T-cell (primary cell): Measurements from ENCODE around the gene DHRS9. TPM values are rescaled to one million over a fixed set of nuclear protein-coding genes. Genes with fewer than 3 reads are reported as not detected.

Source experiments
- ATAC-seq, 4 experiments: fragments of 200-7000 bp in 3 of 4; fragments of 150-1000 bp in 1 of 4; cut with Tn5 transposase; replicated peaks in 1 of 4; 1 replicate in 3 of 4; 2 replicates in 1 of 4; pipeline ENCODE4 v1.10.0; 2021; ENCODE audit warnings: moderate library complexity in 3 of 4, mild to moderate bottlenecking in 2 of 4, moderate number of reproducible peaks in 1 of 4
- CTCF ChIA-PET, 2 donors: fragments of 300-600 bp; sonication (Branson Sonifier 250); formaldehyde crosslinking; loops; one replicate each; lab custom pipeline; 2022; ENCODE audit warnings: antibody characterized with exemption in 2 of 2; lab: Charles Lee
- POLR2A ChIA-PET, 2 donors: fragments of 300-600 bp; sonication (Branson Sonifier 250); formaldehyde crosslinking; loops; one replicate each; lab custom pipeline; 2022; ENCODE audit warnings: antibody characterized with exemption in 2 of 2; lab: Charles Lee
- DNase-seq, 35 experiments: peaks; one replicate each; pipeline versions ENCODE4 v3.0.0 to v3.0.0-alpha.2; 2013 to 2023
- H3K27ac ChIP-seq: one replicate; pipeline ENCODE4 v1.5.1; 2013; ENCODE audit warnings: low read length
- H3K27me3 ChIP-seq, 2 experiments: replicated peaks in 1 of 2; 1 replicate in 1 of 2; 2 replicates in 1 of 2; pipeline versions ENCODE4 v1.6.1 to v1.7.0; 2013; ENCODE audit warnings: low read length in 1 of 2, mixed read lengths in 1 of 2; ENCODE audit not compliant: control insufficient read depth in 2 of 2, insufficient read depth in 2 of 2; ENCODE audit errors: extremely low read depth in 1 of 2
- H3K36me3 ChIP-seq, 2 donors: 1 replicate in 1 of 2; 2 replicates in 1 of 2; pipeline versions ENCODE4 v1.6.1 to v1.7.0; 2013; ENCODE audit warnings: low read length in 1 of 2; ENCODE audit not compliant: control insufficient read depth in 2 of 2, insufficient read depth in 1 of 2; ENCODE audit errors: extremely low read depth in 1 of 2
- H3K4me1 ChIP-seq, 2 experiments: 1 replicate in 1 of 2; 2 replicates in 1 of 2; pipeline versions ENCODE4 v1.6.1 to v1.7.0; 2013; ENCODE audit warnings: low read length in 2 of 2, mixed read lengths in 1 of 2; ENCODE audit not compliant: insufficient read depth in 2 of 2, control insufficient read depth in 1 of 2; ENCODE audit errors: extremely low read depth in 1 of 2
- H3K4me3 ChIP-seq, 2 donors: 1 replicate in 1 of 2; 2 replicates in 1 of 2; pipeline versions ENCODE4 v1.5.1 to v1.7.0; 2013; ENCODE audit warnings: mild to moderate bottlenecking in 2 of 2, low read length in 1 of 2, moderate library complexity in 1 of 2; ENCODE audit not compliant: control insufficient read depth in 1 of 2; ENCODE audit errors: extremely low read depth in 1 of 2
- H3K9me3 ChIP-seq: 2 replicates; pipeline ENCODE4 v1.7.0; 2013
- H3K27ac Mint-ChIP-seq, 2 donors: one replicate each; pipeline ENCODE4 v1.8.0; 2020 to 2021; ENCODE audit warnings: mild to moderate bottlenecking in 2 of 2, mixed read lengths in 2 of 2
- H3K27me3 Mint-ChIP-seq, 2 donors: one replicate each; pipeline ENCODE4 v1.8.0; 2021 to 2022; ENCODE audit warnings: mixed read lengths in 2 of 2
- H3K36me3 Mint-ChIP-seq: one replicate; pipeline ENCODE4 v1.8.0; 2021; ENCODE audit warnings: mixed read lengths
- H3K4me1 Mint-ChIP-seq, 3 donors: one replicate each; pipeline ENCODE4 v1.8.0; 2020 to 2022; ENCODE audit warnings: mixed read lengths in 3 of 3, mild to moderate bottlenecking in 1 of 3
- H3K4me3 Mint-ChIP-seq, 3 donors: one replicate each; pipeline ENCODE4 v1.8.0; 2020 to 2022; ENCODE audit warnings: mild to moderate bottlenecking in 3 of 3, mixed read lengths in 3 of 3, moderate library complexity in 3 of 3
- H3K9me3 Mint-ChIP-seq, 3 donors: one replicate each; pipeline ENCODE4 v1.8.0; 2020 to 2022; ENCODE audit warnings: mixed read lengths in 3 of 3
- WGBS: methylation state at CpG from one replicate; pipeline ENCODE4 v1.1.5; 2013; ENCODE audit warnings: missing lambda C conversion rate; ENCODE audit not compliant: insufficient coverage; 5-methylcytosine and 5-hydroxymethylcytosine counted together
- total RNA-seq, 35 experiments: library from RNA in 6 of 35; stranded (reverse) in 6 of 35; fragments of 120-200 nt in 1 of 35; gene quantifications; one replicate each; pipeline versions ENCODE4 v1.2.1 to v1.2.4 and lab custom pipeline; 2013 to 2026

The DHRS9 gene
- total RNA-seq, 5 donors from 2014 or later (not counting 1 experiment from before 2014, with no cell fraction given), result not detected

GRCh38 chr2:169080250-169081069, 11.1 kb downstream of the DHRS9 start:
- H3K36me3 ChIP-seq, result no peaks in the 10 kb centered on the region
- DNase-seq (peak in 1 of 35 experiments; percentile 18), ATAC-seq (no peak)
- WGBS, result no CpG with 5 or more reads among the region's 2 CpGs
- Mint-ChIP-seq H3K27me3 (no peaks in the 10 kb centered on the region), H3K4me1 (no peaks in the 10 kb centered on the region), H3K27ac (no peak overlapping the region), H3K4me3 (no peak overlapping the region), H3K9me3 (no peaks in the 10 kb centered on the region), H3K36me3 (no peaks in the 10 kb centered on the region)
- POLR2A ChIA-PET, result no interaction called here
- H3K27me3 ChIP-seq, result no peaks in the 10 kb centered on the region
- H3K9me3 ChIP-seq, result no peaks in the 10 kb centered on the region
- H3K4me3 ChIP-seq, result no peak overlapping the region
- no peaks in the 10 kb centered on the region for H3K4me1 ChIP-seq
- CTCF ChIA-PET, result no interaction called here
- H3K27ac ChIP-seq, result no peak overlapping the region

GRCh38 chr2:169081551-169081950, 12.2 kb downstream of the DHRS9 start:
- Histone ChIP-seq H3K4me3 (no peak overlapping the region), H3K9me3 (no peaks in the 10 kb centered on the region), H3K27ac (no peak overlapping the region), H3K27me3 (no peaks in the 10 kb centered on the region), H3K4me1 (no peaks in the 10 kb centered on the region), H3K36me3 (no peaks in the 10 kb centered on the region)
- CTCF ChIA-PET, result no interaction called here
- DNase-seq (no peak), ATAC-seq (no peak)
- POLR2A ChIA-PET, result no interaction called here
- Mint-ChIP-seq H3K27me3 (peaks cover 0 to 2% of the 10 kb centered on the region in 2 donors), H3K36me3 (peaks cover 3% of the 10 kb centered on the region), H3K27ac (no peak overlapping the region), H3K4me1 (no peaks in the 10 kb centered on the region), H3K9me3 (no peaks in the 10 kb centered on the region), H3K4me3 (no peak overlapping the region)
- 98% methylated on average over 5 of the region's 5 CpGs for whole genome bisulfite sequencing

DNA sequence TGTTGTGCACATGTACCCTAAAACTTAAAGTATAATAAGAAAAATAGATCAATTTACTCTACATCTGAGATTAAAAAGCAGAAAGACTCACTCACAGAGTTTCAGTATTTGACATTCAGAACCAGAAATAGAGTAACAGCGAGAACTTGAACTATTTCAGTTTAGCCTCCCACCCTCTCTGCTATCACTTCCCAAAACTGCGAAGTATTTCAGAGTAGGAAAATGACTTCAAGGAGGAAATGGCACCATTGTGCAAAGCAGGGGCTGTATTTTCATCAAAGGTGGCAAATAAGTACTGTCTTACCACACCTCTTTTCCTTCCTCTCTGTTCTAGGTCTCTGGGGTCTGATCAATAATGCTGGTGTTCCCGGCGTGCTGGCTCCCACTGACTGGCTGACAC, 13.6 kb downstream of the DHRS9 start:
- CTCF ChIA-PET, result no interaction called here
- WGBS, result 70% methylated on average over 2 of the region's 4 CpGs
- peaks cover 0 to 2% of the 10 kb centered on the region in 2 donors for H3K27me3 Mint-ChIP-seq

DNA sequence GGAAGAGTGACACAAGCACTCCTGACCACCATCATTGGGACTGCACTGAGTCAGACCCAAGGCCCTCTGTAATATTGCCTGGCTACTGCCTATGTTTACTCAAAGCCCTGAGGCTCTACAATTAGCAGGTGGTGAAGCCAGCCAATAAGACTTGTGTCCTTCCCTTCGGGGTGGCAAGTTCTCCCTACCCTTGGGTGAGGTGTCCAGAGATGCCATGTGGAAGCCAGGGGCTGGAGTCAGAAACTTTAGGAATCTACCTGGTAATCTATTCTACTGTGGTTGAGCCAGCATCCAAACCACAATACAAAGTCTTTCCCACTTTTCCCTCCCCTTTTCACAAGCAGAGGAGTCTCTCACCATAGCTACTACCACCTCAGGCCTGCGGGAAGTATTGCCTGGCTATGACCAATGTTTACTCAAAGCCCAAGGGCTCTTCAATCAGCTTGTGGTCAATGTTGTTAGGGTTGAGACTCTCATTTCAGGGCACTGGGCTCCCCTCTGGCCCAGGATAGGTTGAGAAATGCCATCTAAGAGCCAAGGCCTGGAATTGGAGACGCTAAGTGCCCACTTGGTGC, 17.6 kb downstream of the DHRS9 start:
- H3K4me1 Mint-ChIP-seq, result no peaks in the 10 kb centered on the region

More for the DNA sequence above, 13.6 kb downstream of the DHRS9 start:
- Mint-ChIP-seq H3K27ac (no peak overlapping the region), H3K9me3 (no peaks in the 10 kb centered on the region), H3K36me3 (peaks cover 3% of the 10 kb centered on the region), H3K4me3 (no peak overlapping the region), H3K4me1 (no peaks in the 10 kb centered on the region)
- H3K36me3 ChIP-seq, result no peaks in the 10 kb centered on the region
- POLR2A ChIA-PET, result no interaction called here
- no peaks in the 10 kb centered on the region for H3K9me3 ChIP-seq
- H3K27me3 ChIP-seq, result peaks cover 0 to 4% of the 10 kb centered on the region in 2 experiments
- no peak overlapping the region for H3K4me3 ChIP-seq
- no peak for DNase-seq
- H3K27ac ChIP-seq, result no peak overlapping the region
- no peaks in the 10 kb centered on the region for H3K4me1 ChIP-seq
- ATAC-seq, result no peak

GRCh38 chr2:169087757-169088379, 18.5 kb downstream of the DHRS9 start:
- ATAC-seq (no peak), DNase-seq (no peak)
- Mint-ChIP-seq H3K36me3 (peaks cover 3% of the 10 kb centered on the region), H3K27ac (no peak overlapping the region), H3K9me3 (no peaks in the 10 kb centered on the region), H3K4me1 (no peaks in the 10 kb centered on the region), H3K4me3 (no peak overlapping the region), H3K27me3 (peaks cover 11 to 18% of the 10 kb centered on the region in 2 donors)
- H3K4me3 ChIP-seq, result no peak overlapping the region
- no peaks in the 10 kb centered on the region for H3K9me3 ChIP-seq
- POLR2A ChIA-PET, result no interaction called here
- H3K4me1 ChIP-seq, result no peaks in the 10 kb centered on the region
- H3K36me3 ChIP-seq, result no peaks in the 10 kb centered on the region
- WGBS, result 88% methylated on average over 3 of the region's 6 CpGs
- peaks cover 0 to 5% of the 10 kb centered on the region in 2 experiments for H3K27me3 ChIP-seq
- H3K27ac ChIP-seq, result no peak overlapping the region
- CTCF ChIA-PET, result interaction anchor here in 1 of 2 donors (0.6 kb wide), 1 partner anchor 58 kb away, joined by 3 read pairs; no protein-coding TSS in a partner anchor

More for the DNA sequence above, 17.6 kb downstream of the DHRS9 start:
- Histone ChIP-seq H3K4me3 (no peak overlapping the region), H3K27ac (no peak overlapping the region), H3K4me1 (no peaks in the 10 kb centered on the region), H3K36me3 (no peaks in the 10 kb centered on the region), H3K9me3 (no peaks in the 10 kb centered on the region), H3K27me3 (peaks cover 0 to 5% of the 10 kb centered on the region in 2 experiments)
- Mint-ChIP-seq H3K4me3 (no peak overlapping the region), H3K27ac (no peak overlapping the region), H3K36me3 (peaks cover 3% of the 10 kb centered on the region), H3K9me3 (no peaks in the 10 kb centered on the region), H3K27me3 (peaks cover 11 to 14% of the 10 kb centered on the region in 2 donors)
- POLR2A ChIA-PET, result no interaction called here
- WGBS, result 100% methylated on average over 2 of the region's 3 CpGs
- ATAC-seq (no peak), DNase-seq (no peak)
- CTCF ChIA-PET, result interaction anchor here (0.6 kb wide), 2 partner anchors 59 to 138 kb away, joined by 3 read pairs; no protein-coding TSS in a partner anchor

DNA sequence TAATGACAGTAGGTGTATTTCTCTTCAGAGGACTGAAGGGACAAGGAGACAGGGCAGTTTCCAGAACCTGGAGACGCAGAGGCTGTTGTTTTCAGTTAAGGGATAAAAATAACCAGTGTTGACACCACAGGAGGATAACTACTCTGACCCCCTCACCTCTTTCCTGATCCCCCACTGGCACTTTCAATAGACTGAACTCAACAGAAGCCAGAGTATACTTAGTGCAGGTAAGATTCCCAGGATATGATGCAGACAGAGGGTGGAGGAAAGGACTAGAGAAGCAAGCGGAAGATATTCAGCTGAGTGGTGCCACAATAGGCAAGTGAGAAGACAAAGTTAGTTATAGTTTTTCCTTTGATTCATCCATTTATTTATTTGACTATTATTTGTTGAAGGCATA, 19.8 kb downstream of the DHRS9 start:
- Histone ChIP-seq H3K4me3 (no peak overlapping the region), H3K27me3 (peaks cover 0 to 5% of the 10 kb centered on the region in 2 experiments), H3K4me1 (no peaks in the 10 kb centered on the region), H3K36me3 (no peaks in the 10 kb centered on the region), H3K27ac (no peak overlapping the region), H3K9me3 (no peaks in the 10 kb centered on the region)
- peaks cover 11 to 18% of the 10 kb centered on the region in 2 donors for H3K27me3 Mint-ChIP-seq
- H3K9me3 Mint-ChIP-seq, result no peaks in the 10 kb centered on the region
- H3K4me1 Mint-ChIP-seq, result no peaks in the 10 kb centered on the region
- H3K36me3 Mint-ChIP-seq, result peaks cover 3% of the 10 kb centered on the region
- DNase-seq, result no peak
- no CpG with 5 or more reads among the region's 2 CpGs for WGBS
- no peak for ATAC-seq
- H3K27ac Mint-ChIP-seq, result peak overlapping the region in 1 of 2 donors; percentile 29
- ChIA-PET POLR2A (no interaction called here), CTCF (no interaction called here)
- H3K4me3 Mint-ChIP-seq, result no peak overlapping the region
